Measurements from ENCODE around the gene PLA2G4A.

PLA2G4A gene

DNA sequence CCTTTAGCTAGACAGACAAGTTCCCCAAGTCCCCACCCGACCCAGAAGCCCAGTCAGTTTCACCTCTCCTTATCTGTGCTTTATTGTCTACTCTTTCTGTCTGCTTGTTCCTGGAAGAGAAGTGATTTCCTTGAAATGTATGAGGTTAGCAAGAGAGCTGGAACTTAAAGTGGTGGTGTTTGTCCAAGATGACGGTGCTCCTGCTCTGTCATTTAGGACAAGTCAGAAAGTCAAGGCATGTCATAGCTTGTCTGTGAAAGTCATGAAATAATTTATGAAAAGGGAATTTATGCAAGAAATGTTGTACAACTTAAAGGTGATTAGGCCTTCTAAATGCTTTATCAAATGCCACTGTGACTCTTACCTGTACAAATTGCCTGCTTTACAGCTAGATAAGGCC lies 178.1 kb downstream of the PLA2G4A start:
- no peak overlapping the region for H3K4me3 ChIP-seq (ENCODE audit: severe bottlenecking)
- no peak overlapping the region for H3K27ac ChIP-seq (ENCODE audit: poor library complexity, severe bottlenecking)
- TF ChIP-seq, protein P1, sequence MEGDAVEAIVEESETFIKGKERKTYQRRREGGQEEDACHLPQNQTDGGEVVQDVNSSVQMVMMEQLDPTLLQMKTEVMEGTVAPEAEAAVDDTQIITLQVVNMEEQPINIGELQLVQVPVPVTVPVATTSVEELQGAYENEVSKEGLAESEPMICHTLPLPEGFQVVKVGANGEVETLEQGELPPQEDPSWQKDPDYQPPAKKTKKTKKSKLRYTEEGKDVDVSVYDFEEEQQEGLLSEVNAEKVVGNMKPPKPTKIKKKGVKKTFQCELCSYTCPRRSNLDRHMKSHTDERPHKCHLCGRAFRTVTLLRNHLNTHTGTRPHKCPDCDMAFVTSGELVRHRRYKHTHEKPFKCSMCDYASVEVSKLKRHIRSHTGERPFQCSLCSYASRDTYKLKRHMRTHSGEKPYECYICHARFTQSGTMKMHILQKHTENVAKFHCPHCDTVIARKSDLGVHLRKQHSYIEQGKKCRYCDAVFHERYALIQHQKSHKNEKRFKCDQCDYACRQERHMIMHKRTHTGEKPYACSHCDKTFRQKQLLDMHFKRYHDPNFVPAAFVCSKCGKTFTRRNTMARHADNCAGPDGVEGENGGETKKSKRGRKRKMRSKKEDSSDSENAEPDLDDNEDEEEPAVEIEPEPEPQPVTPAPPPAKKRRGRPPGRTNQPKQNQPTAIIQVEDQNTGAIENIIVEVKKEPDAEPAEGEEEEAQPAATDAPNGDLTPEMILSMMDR (IDR thresholded peaks at IDR 0.05; ENCODE audit: poor library complexity, severe bottlenecking), result no peak
- DNase-seq (ENCODE audit: low spot score) (no peak), ATAC-seq (ENCODE audit: low read depth) (no peak)
- no peaks in the 10 kb centered on the region for H3K9me3 ChIP-seq (ENCODE audit: severe bottlenecking)
- peaks cover 8% of the 10 kb centered on the region for H3K4me1 ChIP-seq (ENCODE audit: insufficient read depth, poor library complexity, severe bottlenecking)
- no peaks in the 10 kb centered on the region for H3K27me3 ChIP-seq (ENCODE audit: insufficient read depth, poor library complexity, severe bottlenecking)
- H3K36me3 ChIP-seq (ENCODE audit: low read depth), result no peaks in the 10 kb centered on the region

DNA sequence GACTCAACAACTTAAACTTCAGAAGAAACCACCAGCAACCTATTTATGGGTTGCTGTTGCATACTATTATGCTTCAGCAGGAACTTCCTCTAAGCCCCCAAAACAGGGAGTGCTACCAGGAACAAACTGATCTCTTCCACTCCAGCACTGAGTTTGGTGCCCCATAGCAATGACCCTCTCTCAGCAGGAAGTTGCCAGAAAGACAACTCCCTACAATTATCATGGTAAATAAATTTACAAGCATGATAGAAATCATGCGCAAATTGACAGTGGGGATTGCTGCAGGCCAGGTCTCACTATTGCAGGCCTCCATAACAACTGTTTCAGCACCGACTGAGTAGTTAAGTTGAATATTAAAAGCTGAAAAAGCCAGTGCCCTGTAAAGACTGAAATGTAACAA lies 180.6 kb downstream of the PLA2G4A start:
- H3K9me3 ChIP-seq (ENCODE audit: severe bottlenecking), result no peaks in the 10 kb centered on the region
- TF ChIP-seq, protein P1 (IDR thresholded peaks at IDR 0.05; ENCODE audit: poor library complexity, severe bottlenecking), result no peak
- no peak overlapping the region for H3K27ac ChIP-seq (ENCODE audit: poor library complexity, severe bottlenecking)
- ATAC-seq (ENCODE audit: low read depth) (no peak), DNase-seq (ENCODE audit: low spot score) (no peak)
- H3K36me3 ChIP-seq (ENCODE audit: low read depth), result no peaks in the 10 kb centered on the region
- peaks cover 7% of the 10 kb centered on the region for H3K4me1 ChIP-seq (ENCODE audit: insufficient read depth, poor library complexity, severe bottlenecking)
- no peak overlapping the region for H3K4me3 ChIP-seq (ENCODE audit: severe bottlenecking)
- no peaks in the 10 kb centered on the region for H3K27me3 ChIP-seq (ENCODE audit: insufficient read depth, poor library complexity, severe bottlenecking)

DNA sequence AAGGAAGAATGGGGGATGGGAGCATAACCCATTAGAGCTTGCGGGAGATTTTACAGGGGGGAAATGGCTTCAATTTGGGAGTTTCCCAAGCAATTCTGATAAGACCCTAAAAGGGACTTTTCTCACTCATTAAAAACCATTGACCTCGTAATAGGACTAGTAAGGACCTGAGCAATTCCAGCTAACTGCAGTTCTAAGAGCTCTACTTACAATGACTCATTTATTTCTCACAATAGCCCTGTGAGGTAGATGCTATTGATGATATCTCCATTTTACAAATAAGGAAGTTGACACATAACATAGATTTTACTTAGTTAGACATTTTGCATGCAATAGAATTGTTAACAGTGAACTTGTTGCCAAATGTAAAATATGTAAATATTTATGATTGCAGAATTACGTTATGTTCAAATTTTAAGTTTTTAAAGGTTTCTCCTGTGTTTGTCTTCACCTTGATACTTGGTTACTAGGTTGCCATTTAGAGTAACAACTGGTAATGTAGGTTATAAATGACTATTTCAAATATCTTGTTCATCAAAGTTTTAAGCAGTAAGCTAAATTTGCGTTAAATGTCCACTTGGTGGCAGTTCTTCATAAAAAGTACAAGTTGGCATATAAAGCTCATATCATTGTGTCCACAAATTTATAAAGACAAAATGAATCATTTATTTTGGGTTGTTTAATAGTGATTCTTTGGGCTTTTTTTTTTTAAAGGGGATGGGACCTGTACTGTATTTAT lies 182.0 kb downstream of the PLA2G4A start:
- H3K27ac ChIP-seq (ENCODE audit: poor library complexity, severe bottlenecking), result no peak overlapping the region
- TF ChIP-seq, protein P1 (IDR thresholded peaks at IDR 0.05; ENCODE audit: poor library complexity, severe bottlenecking), result no peak
- ATAC-seq (ENCODE audit: low read depth), result peak; percentile 80; the same call in 2 of the 3 replicates

DNA sequence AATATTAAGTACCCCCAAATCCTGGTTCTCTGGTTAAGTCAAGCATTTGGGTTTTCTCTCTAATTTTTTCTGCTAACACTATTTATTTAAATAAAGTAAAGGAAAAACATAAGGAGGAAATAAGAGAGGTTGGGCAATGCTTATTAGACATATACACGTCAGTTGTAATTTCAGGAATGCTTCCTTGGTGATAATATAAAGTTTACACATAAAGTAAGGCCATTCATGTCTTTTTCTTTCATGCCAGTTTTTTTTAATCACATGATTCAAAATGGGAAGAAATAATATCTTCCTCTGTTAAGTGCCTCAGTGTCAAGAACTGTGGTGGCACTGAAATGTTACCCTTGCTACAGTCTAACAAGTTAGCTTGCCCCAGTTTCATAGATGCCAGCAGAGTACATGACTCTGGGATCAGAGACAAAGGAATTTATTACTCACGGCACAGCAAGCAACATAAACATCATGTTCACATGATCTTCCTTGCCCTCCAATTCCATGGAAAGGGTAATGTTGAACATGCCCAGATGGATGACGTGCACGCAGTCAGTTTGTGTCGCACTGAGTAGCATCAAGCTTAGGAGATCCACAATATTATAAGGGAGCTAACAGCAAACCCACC lies 184.9 kb downstream of the PLA2G4A start:
- TF ChIP-seq, protein P1 (IDR thresholded peaks at IDR 0.05; ENCODE audit: poor library complexity, severe bottlenecking), result no peak
- Histone ChIP-seq H3K9me3 (ENCODE audit: severe bottlenecking) (no peaks in the 10 kb centered on the region), H3K4me3 (ENCODE audit: severe bottlenecking) (no peak overlapping the region), H3K36me3 (ENCODE audit: low read depth) (no peaks in the 10 kb centered on the region), H3K27me3 (ENCODE audit: insufficient read depth, poor library complexity, severe bottlenecking) (no peaks in the 10 kb centered on the region), H3K27ac (ENCODE audit: poor library complexity, severe bottlenecking) (no peak overlapping the region), H3K4me1 (ENCODE audit: insufficient read depth, poor library complexity, severe bottlenecking) (peaks cover 7% of the 10 kb centered on the region)
- DNase-seq (ENCODE audit: low spot score) (no peak), ATAC-seq (ENCODE audit: low read depth) (no peak)

More for the DNA sequence above, 182.0 kb downstream of the PLA2G4A start:
- no peak overlapping the region for H3K4me3 ChIP-seq (ENCODE audit: severe bottlenecking)
- no peaks in the 10 kb centered on the region for H3K9me3 ChIP-seq (ENCODE audit: severe bottlenecking)
- H3K4me1 ChIP-seq (ENCODE audit: insufficient read depth, poor library complexity, severe bottlenecking), result peaks cover 7% of the 10 kb centered on the region
- DNase-seq (ENCODE audit: low spot score), result no peak
- H3K27me3 ChIP-seq (ENCODE audit: insufficient read depth, poor library complexity, severe bottlenecking), result no peaks in the 10 kb centered on the region
- H3K36me3 ChIP-seq (ENCODE audit: low read depth), result no peaks in the 10 kb centered on the region

DNA sequence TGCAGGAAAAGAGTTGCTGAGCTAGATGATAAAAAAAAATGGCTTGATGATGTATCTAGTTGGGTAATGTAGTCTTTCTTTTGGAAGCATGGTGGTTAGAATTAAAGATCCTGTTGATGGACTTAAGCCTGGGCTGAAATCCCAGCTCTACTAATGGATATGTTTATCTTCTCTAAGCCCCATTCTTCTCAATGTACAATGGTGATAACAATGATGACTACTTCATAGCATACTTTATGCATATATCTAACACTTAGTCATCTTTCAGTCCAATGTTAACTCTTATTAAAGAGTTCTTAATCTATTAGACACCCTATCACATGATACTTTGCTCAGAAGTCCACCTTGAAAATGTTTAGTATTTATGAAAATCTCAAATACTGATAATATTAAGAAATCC lies 189.5 kb downstream of the PLA2G4A start:
- Histone ChIP-seq H3K4me1 (ENCODE audit: insufficient read depth, poor library complexity, severe bottlenecking) (no peaks in the 10 kb centered on the region), H3K27ac (ENCODE audit: poor library complexity, severe bottlenecking) (no peak overlapping the region), H3K27me3 (ENCODE audit: insufficient read depth, poor library complexity, severe bottlenecking) (no peaks in the 10 kb centered on the region), H3K36me3 (ENCODE audit: low read depth) (no peaks in the 10 kb centered on the region), H3K9me3 (ENCODE audit: severe bottlenecking) (peaks cover 2% of the 10 kb centered on the region), H3K4me3 (ENCODE audit: severe bottlenecking) (no peak overlapping the region)
- DNase-seq (ENCODE audit: low spot score) (no peak), ATAC-seq (ENCODE audit: low read depth) (no peak)
- TF ChIP-seq, protein P1 (IDR thresholded peaks at IDR 0.05; ENCODE audit: poor library complexity, severe bottlenecking), result no peak
